ENCODE results near the gene SESN1.
"Not testable (repeated sequence)": the region's sequence is repeated elsewhere in the genome, so short reads cannot be mapped to it uniquely, and the experiment has no call there.

Gene SESN1

GRCh38 chr6:109094416-109095035 is at the start of gene SESN1:
Gene SESN1, minus strand, starts transcription at chr6:109094846. Its CDS starts 773 bp downstream, at chr6:109094073.
- DNase-seq = peak; percentile 60 to 69 (median 64)

GRCh38 chr6:109143191-109143590 is 48.5 kb upstream of the SESN1 start:
- no peak for DNase-seq

- not testable (repeated sequence) for DNase-seq
These were observed 47.4 kb upstream of the SESN1 start for GRCh38 chr6:109142067-109142466.

- DNase-seq = no peak
These were observed 44.5 kb upstream of the SESN1 start for GRCh38 chr6:109139109-109139508.

GRCh38 chr6:109136530-109136929 is 41.9 kb upstream of the SESN1 start:
- not testable (repeated sequence) for DNase-seq

GRCh38 chr6:109136039-109136438 is 41.4 kb upstream of the SESN1 start:
- DNase-seq = not testable (repeated sequence)

GRCh38 chr6:109135600-109135999 is 41.0 kb upstream of the SESN1 start:
- DNase-seq = not testable (repeated sequence)

- no peak for DNase-seq
These were observed 35.4 kb upstream of the SESN1 start for GRCh38 chr6:109130065-109130464.

- DNase-seq = no peak
These were observed 30.9 kb upstream of the SESN1 start for GRCh38 chr6:109125504-109125903.

- DNase-seq = no peak
These were observed 29.6 kb upstream of the SESN1 start for GRCh38 chr6:109124219-109124618.

GRCh38 chr6:109121411-109121810 is 26.8 kb upstream of the SESN1 start:
- DNase-seq = no peak

- no peak for DNase-seq
These were observed 24.3 kb upstream of the SESN1 start for GRCh38 chr6:109118871-109119354.

GRCh38 chr6:109118337-109118736 is 23.7 kb upstream of the SESN1 start:
- DNase-seq = no peak

GRCh38 chr6:109117346-109118035 is 22.8 kb upstream of the SESN1 start:
- no peak for DNase-seq

GRCh38 chr6:109112663-109113062 is 18.0 kb upstream of the SESN1 start:
- DNase-seq = not testable (repeated sequence)

- not testable (repeated sequence) for DNase-seq
These were observed 15.0 kb upstream of the SESN1 start for GRCh38 chr6:109109663-109110062.

GRCh38 chr6:109105681-109106080 is 11.0 kb upstream of the SESN1 start:
- no peak for DNase-seq

GRCh38 chr6:109104512-109104911 is 9.9 kb upstream of the SESN1 start:
- DNase-seq = no peak

GRCh38 chr6:109103942-109104341 is 9.3 kb upstream of the SESN1 start:
- no peak for DNase-seq

- no peak for DNase-seq
These were observed 8.1 kb upstream of the SESN1 start for GRCh38 chr6:109102762-109103161.

- no peak for DNase-seq
These were observed 3.0 kb upstream of the SESN1 start for GRCh38 chr6:109097661-109098060.

GRCh38 chr6:109096208-109096607 is 1.6 kb upstream of the SESN1 start:
- DNase-seq = no peak

- no peak for DNase-seq
These were observed 1.1 kb upstream of the SESN1 start for GRCh38 chr6:109095835-109096084.

- peak; percentile 80 to 87 (median 84) for DNase-seq
These were observed 589 bp upstream of the SESN1 start, which contains the start of gene CEP57L1 for GRCh38 chr6:109095036-109095834. Gene CEP57L1, plus strand, starts transcription at chr6:109095507. Its CDS starts 49,715 bp downstream, at chr6:109145222.

All from activated CD4-positive, CD25-positive, alpha-beta regulatory T cell (primary cell).